Vein endothelial cell (primary cell): ENCODE data around the gene KIAA0040. TPM values are rescaled to one million over a fixed set of nuclear protein-coding genes. Genes with fewer than 3 reads are reported as not detected.

Experiments used
- total RNA-seq: library from RNA; depleted of rRNA; stranded (reverse); fragments of >200 nt; gene quantifications from 2 replicates; pipeline ENCODE4 v1.2.3, GENCODE V29; 2012

Gene KIAA0040
- total RNA-seq = 17.6 and 53.5 TPM in 2 replicates

GRCh38 chr1:175192630-175193526 is at the start of gene KIAA0040:
TSS of gene KIAA0040 (minus strand) at chr1:175192776. CDS start at chr1:175161013, 31,763 bp downstream.

Other genes starting within 250 kb of the KIAA0040 start
- 113 and 270 TPM in 2 replicates for gene CACYBP, start 192.8 kb downstream of the KIAA0040 start, total RNA-seq
- 15.2 and 16.7 TPM in 2 replicates for gene MRPS14, start 169.4 kb downstream of the KIAA0040 start, total RNA-seq
- gene TNN, start 124.9 kb downstream of the KIAA0040 start, total RNA-seq = under 0.01 TPM in 1 of 2 replicates, not detected in the other